Activated effector memory CD4-positive, alpha-beta T cell treated with anti-CD3 and anti-CD28 coated beads, Interleukin-2, amount 50 U/mL, for 16 hours (primary cell): ENCODE results near the gene ADAT3.

Experiments used
- DNase-seq: peaks from one replicate; pipeline ENCODE4 v3.0.0-alpha.2; 2020

Gene ADAT3

GRCh38 chr19:1905110-1905862, at the start of gene ADAT3, which contains the start of gene SCAMP4:
TSS of gene ADAT3 (plus strand) at chr19:1905399. CDS start at chr19:1912048, 6,649 bp downstream.
TSS of gene SCAMP4 (plus strand) at chr19:1905399. CDS start at chr19:1915020, 9,621 bp downstream.
- peak; percentile 100 for DNase-seq

GRCh38 chr19:1855828-1856255, 49.4 kb upstream of the ADAT3 start:
- DNase-seq = no peak

- DNase-seq = no peak
These were observed 48.9 kb upstream of the ADAT3 start for GRCh38 chr19:1856345-1856697.

- peak; percentile 81 for DNase-seq
These were observed 48.2 kb upstream of the ADAT3 start for GRCh38 chr19:1856698-1857603.

- no peak for DNase-seq
These were observed 47.4 kb upstream of the ADAT3 start for GRCh38 chr19:1857648-1858326.

GRCh38 chr19:1858412-1859081, 46.7 kb upstream of the ADAT3 start:
- DNase-seq = peak; percentile 64

GRCh38 chr19:1859331-1859781, 45.8 kb upstream of the ADAT3 start:
- no peak for DNase-seq

GRCh38 chr19:1860042-1860775, 45.0 kb upstream of the ADAT3 start:
- peak; percentile 83 for DNase-seq

GRCh38 chr19:1860821-1861598, 44.2 kb upstream of the ADAT3 start:
- no peak for DNase-seq

GRCh38 chr19:1861599-1862031, 43.6 kb upstream of the ADAT3 start:
- no peak for DNase-seq

- no peak for DNase-seq
These were observed 43.2 kb upstream of the ADAT3 start for GRCh38 chr19:1862068-1862423.

GRCh38 chr19:1862424-1863327, 42.5 kb upstream of the ADAT3 start:
- DNase-seq = peak; percentile 86

GRCh38 chr19:1863328-1863637, 41.9 kb upstream of the ADAT3 start, which contains the start of gene KLF16:
TSS of gene KLF16 (minus strand) at chr19:1863579. CDS start at chr19:1863497, 82 bp downstream.
- no peak for DNase-seq

GRCh38 chr19:1863638-1864479, 41.3 kb upstream of the ADAT3 start:
- DNase-seq = peak; percentile 97

- peak; percentile 86 for DNase-seq
These were observed 40.6 kb upstream of the ADAT3 start for GRCh38 chr19:1864480-1865171.

GRCh38 chr19:1865172-1866010, 39.8 kb upstream of the ADAT3 start:
- DNase-seq = peak; percentile 65

GRCh38 chr19:1866693-1867348, 38.4 kb upstream of the ADAT3 start:
- DNase-seq = no peak
